Raji (cell line): ENCODE measurements around the gene NKD1.

ENCODE experiments used
- POLR2A ChIP-seq: IDR thresholded peaks from 2 replicates; pipeline ENCODE4 v1.6.1; 2011; ENCODE audit warnings: low read depth, low read length, control low read depth; ENCODE audit not compliant: insufficient read depth

The NKD1 gene

GRCh38 chr16:50546125-50546524 is 2.1 kb upstream of the NKD1 start:
- no peak for TF ChIP-seq POLR2A

- TF ChIP-seq POLR2A = no peak
These were observed 664 bp upstream of the NKD1 start for GRCh38 chr16:50547340-50548124.

- TF ChIP-seq POLR2A = no peak
These were observed 839 bp downstream of the NKD1 start for GRCh38 chr16:50548909-50549560.

GRCh38 chr16:50549561-50549915 is 1.3 kb downstream of the NKD1 start:
- TF ChIP-seq POLR2A = no peak

- TF ChIP-seq POLR2A = no peak
These were observed 1.8 kb downstream of the NKD1 start for GRCh38 chr16:50550035-50550434.

- no peak for TF ChIP-seq POLR2A
These were observed 2.9 kb downstream of the NKD1 start for GRCh38 chr16:50550866-50551641.

- TF ChIP-seq POLR2A = no peak
These were observed 4.4 kb downstream of the NKD1 start for GRCh38 chr16:50552476-50553101.

GRCh38 chr16:50553182-50553710 is 5.0 kb downstream of the NKD1 start:
- no peak for TF ChIP-seq POLR2A

GRCh38 chr16:50553731-50554360 is 5.7 kb downstream of the NKD1 start:
- no peak for TF ChIP-seq POLR2A

GRCh38 chr16:50555269-50555875 is 7.2 kb downstream of the NKD1 start:
- TF ChIP-seq POLR2A = no peak

- TF ChIP-seq POLR2A = no peak
These were observed 7.9 kb downstream of the NKD1 start for GRCh38 chr16:50555952-50556673.

- no peak for TF ChIP-seq POLR2A
These were observed 8.8 kb downstream of the NKD1 start for GRCh38 chr16:50557046-50557445.

GRCh38 chr16:50558913-50559312 is 10.7 kb downstream of the NKD1 start:
- TF ChIP-seq POLR2A = no peak

- no peak for TF ChIP-seq POLR2A
These were observed 11.1 kb downstream of the NKD1 start for GRCh38 chr16:50559342-50559741.

GRCh38 chr16:50559804-50560514 is 11.8 kb downstream of the NKD1 start:
- no peak for TF ChIP-seq POLR2A
